Lower leg skin (tissue), 4 donors: ENCODE results near the gene SLC35F6. TPM values are rescaled to one million over a fixed set of nuclear protein-coding genes. Genes with fewer than 3 reads are reported as not detected.
A peak's percentile ranks its signal among the peaks of the same experiment; 100 is the strongest.

Source experiments
- DNase-seq, 2 donors: peaks; one replicate each; pipeline ENCODE4 v3.0.0-alpha.2; 2019; ENCODE audit warnings: low spot score in 2 of 2
- H3K4me3 ChIP-seq: fragments of 200-600 bp; sonication (generic); 2 replicates; pipeline ENCODE4 v1.5.1; 2017; ENCODE audit warnings: mild to moderate bottlenecking, low read depth; ENCODE audit not compliant: poor library complexity, severe bottlenecking
- CTCF ChIP-seq, 3 donors: fragments of 450-650 bp; IDR thresholded peaks; one replicate each; pipeline ENCODE4 v1.5.1; 2016; ENCODE audit warnings: antibody characterized with exemption in 3 of 3, mild to moderate bottlenecking in 3 of 3, moderate library complexity in 2 of 3
- POLR2A ChIP-seq, 2 donors: fragments of 450-650 bp; IDR thresholded peaks; one replicate each; pipeline ENCODE4 v1.6.1; 2016 to 2017; ENCODE audit warnings: antibody characterized with exemption in 2 of 2, mild to moderate bottlenecking in 1 of 2, moderate library complexity in 1 of 2
- WGBS, 2 donors: methylation state at CpG; one replicate each; pipeline ENCODE4 v1.1.5; 2018; 5-methylcytosine and 5-hydroxymethylcytosine counted together
- intact Hi-C: fragments of 100-400 bp; cut with DNase I; formaldehyde crosslinking; loops from one replicate; pipeline ENCODE4 v1.15.0; 2023; ENCODE audit warnings: low total_unique reads
- total RNA-seq, 4 donors: library from RNA; depleted of rRNA; stranded (reverse); fragments of >200 nt; gene quantifications; one replicate each; pipeline ENCODE4 v1.1.0, GENCODE V29; 2016

The SLC35F6 gene
- total RNA-seq, 4 donors from 2014 or later = 51.0 to 96.7 (median 87.4) TPM

DNA sequence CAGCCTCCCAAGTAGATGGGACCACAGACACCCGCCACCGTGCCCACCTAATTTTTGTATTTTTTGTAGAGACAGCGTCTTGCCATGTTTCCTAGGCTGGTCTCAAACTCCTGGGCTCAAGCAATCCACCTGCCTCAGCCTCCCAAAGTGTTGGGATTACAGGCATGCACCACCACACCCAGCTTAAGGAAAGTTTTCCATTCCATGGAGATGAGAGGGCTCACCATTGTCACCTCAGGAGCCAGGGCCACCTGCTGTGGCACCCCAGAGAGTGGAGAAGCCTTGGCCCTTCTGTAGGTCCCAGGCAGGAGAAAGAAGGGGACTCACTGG, 4.6 kb downstream of the SLC35F6 start:
- no peak for DNase-seq
- TF ChIP-seq CTCF (IDR thresholded peaks at IDR 0.05) = no peak
- no peak for TF ChIP-seq POLR2A (IDR thresholded peaks at IDR 0.05)
- intact Hi-C loops = no loop called here
- no peak overlapping the region for H3K4me3 ChIP-seq
- WGBS, 2 donors = 92 to 96% methylated on average over 3 of the region's 3 CpGs

- 13 to 15% methylated on average over 11 to 13 of the region's 14 CpGs for WGBS, 2 donors
- intact Hi-C loops = no loop called here
- TF ChIP-seq CTCF (IDR thresholded peaks at IDR 0.05) (no peak), POLR2A (IDR thresholded peaks at IDR 0.05) (no peak)
- DNase-seq = peak; percentile 94 to 98
- no peak overlapping the region for H3K4me3 ChIP-seq
Measured at GRCh38 chr2:26769089-26769761, 5.1 kb downstream of the SLC35F6 start.

DNA sequence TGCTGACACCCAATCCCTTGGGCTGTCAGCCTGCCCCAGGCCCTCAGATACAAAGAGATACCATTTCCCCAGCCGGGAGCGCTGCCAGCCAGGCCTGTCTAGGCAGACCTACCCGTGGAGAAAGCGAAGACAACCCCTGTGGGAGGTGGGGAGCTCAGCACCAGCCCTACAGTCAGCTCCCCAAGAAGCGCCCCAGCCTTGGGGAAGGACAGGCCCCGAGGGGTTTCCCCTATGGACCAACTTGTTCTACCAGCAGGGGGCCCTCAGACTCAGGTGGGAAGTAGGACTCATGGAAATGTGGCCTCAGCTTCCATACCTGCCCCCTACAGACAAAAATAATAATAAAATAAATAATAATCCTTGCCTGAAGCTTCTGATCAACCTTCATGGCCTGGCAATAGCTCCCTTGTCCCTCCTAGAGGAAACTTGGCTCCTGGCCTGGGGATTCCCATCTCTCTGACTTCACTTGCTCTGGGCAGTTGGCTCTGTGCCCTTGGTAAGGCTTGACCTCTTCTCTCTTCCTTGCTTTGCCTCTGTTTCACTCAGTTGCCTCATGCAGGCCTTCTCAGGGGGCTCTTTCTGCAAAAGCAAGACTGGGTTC, 7.0 kb downstream of the SLC35F6 start:
- H3K4me3 ChIP-seq = no peak overlapping the region
- WGBS, 2 donors = 19 to 35% methylated on average over 6 of the region's 6 CpGs
- TF ChIP-seq CTCF (IDR thresholded peaks at IDR 0.05) (no peak), POLR2A (IDR thresholded peaks at IDR 0.05) (no peak)
- peak; percentile 93 for DNase-seq
- intact Hi-C loops = no loop called here

- intact Hi-C loops = no loop called here
- TF ChIP-seq POLR2A (IDR thresholded peaks at IDR 0.05) (no peak), CTCF (IDR thresholded peaks at IDR 0.05) (no peak)
- 16 to 23% methylated on average over 13 of the region's 13 CpGs for WGBS, 2 donors
- H3K4me3 ChIP-seq = no peak overlapping the region
- DNase-seq = peak; percentile 99 to 100
Measured at GRCh38 chr2:26772064-26773001, 8.2 kb downstream of the SLC35F6 start.

DNA sequence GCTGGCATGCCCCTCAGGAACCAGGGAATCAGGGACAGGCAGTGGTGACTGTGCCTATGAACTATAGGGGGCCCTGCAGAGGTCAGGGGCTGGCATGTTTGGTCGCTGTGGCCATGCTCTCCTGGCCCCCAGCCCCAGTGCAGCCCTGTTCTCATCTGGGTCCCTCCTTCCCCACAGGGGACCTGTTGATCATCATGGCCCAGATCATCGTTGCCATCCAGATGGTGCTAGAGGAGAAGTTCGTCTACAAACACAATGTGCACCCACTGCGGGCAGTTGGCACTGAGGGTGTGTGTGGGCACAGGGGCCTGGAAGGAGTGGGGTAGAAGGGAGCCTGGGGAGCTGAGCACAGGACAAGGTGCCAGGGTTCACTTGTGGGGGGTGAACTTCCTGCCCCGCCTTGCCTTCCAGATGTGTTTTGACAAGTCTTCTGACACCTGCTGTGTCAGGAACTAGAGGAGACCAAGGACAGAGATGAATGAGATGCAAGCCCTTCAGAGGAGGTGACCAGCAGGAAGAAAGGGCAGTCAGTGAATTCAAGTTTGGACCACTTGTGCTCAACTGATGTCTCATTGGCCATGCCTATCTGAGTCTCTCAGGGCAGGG, 12.2 kb downstream of the SLC35F6 start:
- no peak overlapping the region for H3K4me3 ChIP-seq
- 74 to 84% methylated on average over 5 of the region's 5 CpGs for WGBS, 2 donors
- no peak for DNase-seq
- TF ChIP-seq POLR2A (IDR thresholded peaks at IDR 0.05) = no peak
- no peak for TF ChIP-seq CTCF (IDR thresholded peaks at IDR 0.05)
- intact Hi-C loops = no loop called here
